RCC 7860 (cell line): ENCODE data around the gene VPS37B.
A peak's percentile ranks its signal among the peaks of the same experiment; 100 is the strongest.
"Not testable (repeated sequence)": the region's sequence is repeated elsewhere in the genome, so short reads cannot be mapped to it uniquely, and the experiment has no call there.

ENCODE experiments used
- DNase-seq: peaks from one replicate; pipeline ENCODE4 v3.0.0-alpha.2; 2015; ENCODE audit warnings: low spot score
- FAIRE-seq: peaks from 2 replicates; lab custom pipeline; 2012; peaks lifted over from hg19 to GRCh38; lab: Jason Lieb, UNC

The VPS37B gene

DNA sequence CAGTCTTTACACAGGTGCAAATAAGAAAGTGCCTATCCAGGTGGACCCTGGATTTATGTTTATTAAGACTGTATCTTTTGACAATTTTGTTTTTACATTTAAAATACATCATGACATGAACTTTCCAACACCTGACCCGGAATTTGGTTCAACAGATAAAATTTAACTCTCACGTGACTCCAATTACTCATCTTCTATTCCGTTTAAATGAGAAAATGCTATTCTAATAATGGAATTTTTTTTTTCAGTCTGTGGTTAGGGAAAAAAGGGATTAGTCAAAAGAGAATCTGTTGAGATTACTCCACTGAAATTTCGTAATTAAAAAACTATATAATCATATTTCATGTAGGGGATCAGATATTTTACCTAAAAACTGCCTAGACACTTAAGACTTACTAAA lies 11.1 kb downstream of the VPS37B start:
- FAIRE-seq (no peak), DNase-seq (no peak)

- DNase-seq = no peak
- FAIRE-seq = no peak
Observed at GRCh38 chr12:122884091-122884826, 11.7 kb downstream of the VPS37B start.

DNA sequence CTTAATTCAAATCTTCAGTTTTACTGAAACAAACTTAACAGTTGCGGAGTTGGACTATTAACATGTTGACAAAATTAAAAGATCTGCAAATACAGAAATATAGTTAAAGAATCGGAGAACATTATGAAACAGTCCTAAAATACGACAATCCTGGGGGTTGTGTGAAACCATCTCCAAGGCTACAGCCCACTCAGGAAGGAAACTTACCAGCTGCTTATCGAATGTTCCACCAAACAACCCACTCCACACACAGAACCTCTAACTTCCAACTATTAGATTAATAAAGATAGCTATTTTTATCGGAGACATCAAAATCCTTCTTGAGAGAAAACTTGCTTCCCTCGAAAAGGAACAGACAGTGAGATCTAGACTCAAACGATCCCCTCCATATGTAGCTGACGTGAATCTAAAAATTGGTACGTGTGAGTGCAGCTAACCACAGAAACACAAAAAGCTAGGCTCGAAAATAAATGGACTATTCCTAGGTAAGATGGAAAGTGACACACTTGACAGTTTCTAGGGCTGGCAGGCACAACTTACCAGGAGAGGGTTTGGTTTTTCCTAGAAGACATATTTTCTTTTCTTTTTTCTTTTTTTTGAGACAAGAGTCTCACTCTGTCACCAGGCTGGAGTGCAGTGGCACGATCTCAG lies 12.9 kb downstream of the VPS37B start:
- FAIRE-seq (no peak), DNase-seq (no peak)

DNA sequence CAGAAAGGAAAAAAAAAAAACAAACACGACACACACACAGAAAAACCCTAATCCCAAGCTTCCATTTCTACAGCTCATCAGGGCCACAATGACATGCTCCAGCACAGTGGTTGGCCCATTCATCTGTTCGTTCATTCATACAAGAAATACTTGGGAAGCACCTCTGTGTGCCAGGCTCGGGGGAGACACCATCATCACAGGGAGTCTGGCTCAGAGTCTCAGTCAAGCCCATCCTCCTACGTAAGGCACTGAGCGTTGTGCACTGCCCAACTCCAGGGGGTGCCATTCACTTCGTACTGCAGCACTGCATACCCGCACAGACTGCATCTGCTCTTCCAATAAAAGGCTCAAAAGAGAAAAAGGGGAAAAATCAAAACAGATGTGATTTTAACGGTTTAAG lies 15.3 kb downstream of the VPS37B start:
- peak; percentile 14 for DNase-seq
- no peak for FAIRE-seq

DNA sequence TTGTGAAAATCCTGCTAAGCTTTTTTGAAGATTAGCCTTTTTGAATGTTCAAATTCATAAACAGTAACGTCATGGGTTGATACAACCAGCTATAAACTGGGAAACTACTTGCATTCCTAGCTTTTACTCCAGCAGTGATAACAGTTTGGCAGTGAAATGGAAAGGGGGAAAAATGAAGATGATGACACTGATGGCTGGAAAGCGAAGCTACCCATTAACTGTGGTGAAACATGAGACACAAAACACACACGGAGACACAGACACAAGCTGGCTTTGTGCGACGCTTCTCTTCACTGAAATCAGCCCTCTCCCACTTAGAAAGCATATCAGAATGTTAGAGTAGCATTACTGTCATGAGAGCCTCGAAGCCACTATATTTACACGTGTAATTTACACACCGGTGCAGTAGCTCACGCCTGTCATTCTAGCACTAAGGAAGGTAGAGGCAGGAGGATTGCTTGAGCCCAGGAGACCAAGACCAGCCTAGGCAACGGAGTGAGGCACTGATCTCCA lies 15.7 kb downstream of the VPS37B start:
- DNase-seq (no peak), FAIRE-seq (no peak)

DNA sequence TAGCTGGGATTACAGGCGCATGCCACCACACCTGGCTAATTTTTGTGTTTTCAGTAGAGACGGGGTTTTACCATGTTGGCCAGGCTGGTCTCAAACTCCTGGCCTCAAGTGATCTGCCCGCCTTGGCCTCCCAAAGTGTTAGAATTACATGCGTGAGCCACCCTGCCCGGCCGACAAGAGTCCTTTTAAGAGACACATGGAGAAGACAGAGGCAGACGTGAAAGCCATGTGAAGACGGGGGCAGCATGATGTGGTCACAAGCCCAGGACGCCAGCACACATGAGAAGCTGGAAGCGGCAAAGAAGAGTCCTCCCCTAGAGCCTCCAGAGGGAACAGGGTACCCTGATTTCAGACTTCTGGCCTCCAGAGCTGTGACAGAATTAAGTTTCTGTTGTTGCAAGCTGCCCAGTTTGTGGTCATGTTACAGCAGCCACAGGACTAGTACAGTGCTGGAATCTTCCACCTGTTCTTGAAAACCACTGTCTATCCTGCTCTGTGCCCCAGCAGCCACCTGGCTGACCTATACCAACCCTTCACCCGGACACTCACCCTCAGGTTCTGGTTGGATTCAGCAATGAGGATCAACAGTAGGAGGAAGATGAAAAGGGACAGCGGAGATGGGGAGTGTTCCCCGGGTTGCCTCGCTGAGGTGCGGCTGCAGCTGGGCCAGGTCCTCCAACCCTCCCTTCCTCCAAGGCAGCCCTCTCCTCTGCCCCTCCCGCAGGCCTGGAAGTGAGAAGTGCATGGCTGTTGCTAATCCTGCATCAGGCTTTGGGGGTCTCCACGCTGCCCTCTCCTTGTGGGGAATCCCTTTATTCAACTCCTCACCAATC lies 16.9 kb downstream of the VPS37B start:
- FAIRE-seq (no peak), DNase-seq (no peak)

DNA sequence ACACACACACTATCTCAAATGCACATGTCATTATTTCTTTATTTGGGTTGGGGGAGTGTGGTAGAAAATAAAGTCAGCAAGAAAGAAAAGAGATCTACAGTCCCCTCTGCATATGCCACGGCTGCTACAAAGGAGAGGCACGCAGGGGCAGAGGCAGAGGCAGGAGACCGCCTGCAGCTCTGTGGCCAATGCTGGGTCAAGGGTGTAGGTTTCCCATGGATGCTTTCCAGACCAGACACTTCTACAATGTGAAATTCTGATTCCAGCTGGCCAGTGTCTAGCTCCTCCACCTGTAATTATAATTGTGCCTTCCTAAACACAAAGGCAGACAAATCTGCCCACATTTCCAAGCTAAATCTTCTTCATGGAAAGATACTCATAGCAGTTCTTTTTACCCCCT lies 19.2 kb downstream of the VPS37B start:
- DNase-seq (no peak), FAIRE-seq (no peak)

- not testable (repeated sequence) for FAIRE-seq, DNase-seq
Observed at GRCh38 chr12:122876281-122876680, 19.6 kb downstream of the VPS37B start.

GRCh38 chr12:122875590-122876220 lies 20.2 kb downstream of the VPS37B start:
- FAIRE-seq (no peak), DNase-seq (no peak)

DNA sequence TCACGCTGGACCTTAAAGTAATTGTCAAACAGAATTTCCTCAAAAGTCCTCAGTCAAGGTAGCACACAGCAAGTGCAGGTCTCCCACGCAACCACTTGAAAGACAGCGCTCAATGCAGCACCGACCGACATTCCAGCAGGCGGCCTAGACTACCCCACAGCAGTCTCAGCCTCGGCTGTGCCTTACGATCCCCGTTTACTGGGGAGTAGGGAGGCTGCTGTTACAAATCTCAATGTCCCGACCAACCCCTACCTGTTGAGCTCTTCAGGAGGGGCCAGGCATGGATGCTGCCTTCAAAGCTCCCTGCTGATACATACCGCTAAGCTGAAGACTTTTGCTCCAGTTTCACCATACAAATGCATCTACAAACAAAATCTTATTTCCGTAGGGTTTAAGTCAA lies 21.8 kb downstream of the VPS37B start:
- DNase-seq (no peak), FAIRE-seq (no peak)

DNA sequence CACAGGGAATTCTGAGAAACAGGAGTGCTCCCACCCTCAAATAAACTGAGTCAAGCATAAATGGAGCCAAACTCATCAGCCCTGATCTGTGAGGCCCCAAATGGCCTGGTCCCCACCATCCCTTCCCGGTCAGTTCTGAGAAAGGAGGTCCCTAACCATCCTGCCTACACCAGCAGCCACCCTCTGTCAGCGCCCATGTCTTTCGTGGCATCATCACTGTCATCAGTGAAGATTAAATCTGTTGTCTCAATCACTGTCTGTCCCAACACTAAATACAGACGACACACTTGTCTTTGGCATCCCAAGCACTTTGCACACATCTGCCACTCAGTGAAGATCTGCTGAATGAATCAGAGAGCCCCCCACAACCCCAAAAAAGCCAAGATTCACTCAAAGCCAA lies 22.4 kb downstream of the VPS37B start:
- no peak for DNase-seq
- no peak for FAIRE-seq

DNA sequence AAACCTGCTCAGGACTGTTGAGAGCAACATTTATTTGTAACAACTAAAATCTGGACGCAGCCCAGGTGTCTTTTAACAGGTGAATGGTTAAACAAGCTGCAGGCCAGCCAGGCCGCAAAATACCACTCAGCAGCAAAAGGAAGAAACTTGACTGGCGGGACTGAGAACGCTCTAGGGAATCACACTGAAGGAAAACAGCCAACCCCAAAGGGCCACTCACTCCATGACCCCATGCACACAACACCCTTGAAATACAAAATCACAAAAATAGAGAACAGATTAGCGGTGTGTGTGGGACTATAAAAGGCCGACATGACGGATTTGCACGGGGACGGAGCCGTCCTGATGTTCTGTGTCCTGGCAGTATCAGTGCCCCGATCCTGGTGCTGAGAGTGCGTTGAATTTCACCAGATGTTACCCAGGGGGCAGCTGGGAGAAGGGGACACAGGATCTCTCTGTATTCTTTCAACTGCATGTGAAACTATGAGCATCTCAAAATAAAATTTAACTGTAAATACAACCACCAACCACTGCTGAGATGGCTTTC lies 23.0 kb downstream of the VPS37B start:
- no peak for FAIRE-seq
- DNase-seq = no peak

- no peak for FAIRE-seq
- DNase-seq = no peak
Observed at GRCh38 chr12:122871851-122872780, 23.8 kb downstream of the VPS37B start.

DNA sequence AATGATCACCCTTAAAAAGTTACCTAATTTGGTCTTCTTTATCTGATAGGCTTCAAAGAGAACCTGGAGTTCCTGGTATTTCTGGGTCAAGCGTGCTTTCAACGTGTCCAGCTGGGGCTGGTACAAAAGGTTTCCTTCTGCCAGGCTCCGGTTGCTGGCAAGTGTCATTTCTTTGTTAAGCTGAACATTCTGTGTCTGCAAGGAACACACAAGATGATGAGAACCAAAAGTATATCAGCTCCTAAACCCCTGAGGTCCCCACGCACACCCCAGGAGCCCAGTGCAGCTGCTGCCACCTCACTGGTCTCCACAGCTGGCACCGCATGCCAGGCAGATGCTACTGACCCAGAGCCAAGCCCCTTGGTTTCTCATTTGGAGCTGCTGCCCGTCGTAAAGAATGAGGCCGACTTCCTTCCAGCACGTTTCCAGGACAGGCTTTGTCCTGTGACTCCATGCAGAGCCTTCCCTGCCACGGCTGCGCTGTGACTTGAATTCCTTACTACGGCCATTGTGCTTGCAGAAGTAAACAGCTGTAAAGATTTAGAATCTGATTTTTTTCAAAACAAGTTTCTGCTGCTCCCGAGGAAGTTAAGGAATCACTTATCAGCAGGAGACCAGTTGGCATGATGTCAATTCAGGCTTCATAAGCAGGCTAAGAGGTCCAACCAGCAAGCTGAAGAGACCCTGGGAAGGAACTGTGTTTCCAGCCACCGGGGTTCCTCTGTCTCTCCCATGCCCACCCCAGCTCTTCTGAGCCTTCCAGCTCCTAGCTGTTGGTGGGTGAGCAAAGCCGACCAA lies 24.9 kb downstream of the VPS37B start:
- no peak for FAIRE-seq

DNA sequence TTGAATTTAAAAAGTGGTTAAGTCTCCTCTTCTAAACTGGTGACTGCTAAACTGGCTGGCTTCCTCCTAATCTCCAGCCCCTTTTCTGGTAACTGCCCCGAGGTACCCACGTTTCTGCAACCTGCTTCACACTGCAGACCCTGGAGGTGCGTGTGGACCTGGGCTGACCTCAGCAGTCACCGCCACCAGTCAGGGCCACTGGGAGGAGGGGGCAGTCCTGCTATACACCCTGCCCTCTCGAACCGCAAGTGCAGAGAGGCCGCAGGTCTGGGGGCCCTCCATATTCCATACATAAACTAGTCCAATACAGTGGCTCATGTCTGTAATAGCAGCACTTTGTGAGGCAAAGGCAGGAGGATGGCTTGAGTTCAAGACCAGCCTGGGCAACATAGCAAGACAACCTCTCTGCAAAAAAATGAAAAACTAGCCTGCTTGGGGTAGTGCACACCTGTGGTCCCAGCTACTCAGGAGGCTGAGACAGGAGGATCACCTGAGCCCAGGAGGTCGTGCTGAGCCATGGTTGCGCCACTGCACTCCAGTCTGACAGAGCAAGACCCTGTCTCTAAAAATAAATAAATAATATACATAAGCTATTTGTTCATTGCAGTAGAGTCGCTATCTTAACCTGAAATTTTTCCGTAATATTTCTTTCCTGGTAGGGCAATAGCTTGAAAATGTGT lies 25.6 kb downstream of the VPS37B start:
- FAIRE-seq (no peak), DNase-seq (no peak)

More for the DNA sequence above, 24.9 kb downstream of the VPS37B start:
- no peak for DNase-seq

DNA sequence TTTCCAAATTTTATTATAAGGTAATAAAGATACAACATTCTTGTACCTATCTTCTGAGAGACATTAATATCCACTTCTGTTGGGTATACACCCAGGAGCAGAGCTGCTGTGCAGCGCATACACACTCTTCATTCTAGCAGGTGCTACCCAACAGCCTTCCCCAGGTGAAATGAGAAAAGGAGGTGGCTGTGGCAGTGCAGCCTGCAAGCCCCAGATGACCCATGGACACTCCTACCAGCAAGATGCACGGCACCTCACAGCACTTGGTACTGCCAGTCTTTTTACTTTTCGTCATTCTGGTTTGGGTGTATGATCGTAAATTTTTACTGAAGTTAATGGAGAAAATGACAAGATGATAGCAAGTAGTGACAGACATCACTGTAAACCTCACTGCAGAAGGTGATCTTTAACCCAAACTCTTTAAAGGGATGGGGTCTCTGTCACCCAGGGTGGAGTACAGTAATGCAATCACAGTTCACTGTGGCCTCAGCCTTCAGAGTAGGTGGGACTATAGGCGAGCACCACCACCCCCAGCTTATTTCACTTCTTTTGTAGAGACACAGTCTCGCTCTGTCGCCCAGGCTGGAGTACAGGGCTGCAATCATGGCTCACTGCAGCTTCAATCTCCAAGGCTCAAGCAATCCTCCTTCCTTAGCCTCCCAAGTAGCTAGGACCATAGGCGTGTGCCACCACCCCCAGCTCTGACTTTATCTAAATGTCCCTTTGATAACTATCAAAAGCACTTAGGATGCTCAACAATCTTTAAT lies 26.5 kb downstream of the VPS37B start:
- no peak for DNase-seq
- no peak for FAIRE-seq

DNA sequence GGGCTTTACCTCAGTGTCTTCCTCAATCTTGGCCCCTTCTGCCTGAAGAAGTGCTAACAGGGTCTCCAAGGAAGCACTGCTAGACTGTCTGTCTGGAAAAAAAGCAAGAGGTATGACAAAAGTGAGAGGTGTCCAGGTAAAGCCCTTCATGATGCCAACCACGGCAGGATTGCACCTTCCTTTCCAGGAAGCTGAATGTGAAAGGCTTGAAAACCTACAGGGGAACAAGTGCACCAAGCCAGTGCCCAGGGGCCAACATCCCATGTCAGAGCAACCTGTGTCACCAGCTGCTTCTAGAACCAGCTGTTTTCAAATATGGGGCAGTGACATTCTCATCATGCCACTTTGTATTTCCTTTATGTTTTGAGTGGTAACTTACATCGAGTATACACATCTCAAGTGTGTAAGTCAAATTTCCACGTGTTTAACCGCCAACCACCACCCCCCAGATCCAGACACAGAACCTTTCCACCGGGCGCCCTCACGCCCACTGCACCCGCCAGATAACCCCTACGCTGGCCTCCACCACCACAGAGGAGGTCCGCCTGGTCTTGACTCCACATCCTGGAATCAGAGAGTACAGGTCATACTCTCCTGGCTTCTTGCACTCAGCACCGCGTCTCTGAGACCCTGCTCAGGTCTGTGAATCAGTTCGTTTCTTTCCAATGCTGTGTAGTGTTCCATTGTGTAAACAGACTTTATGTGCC lies 27.3 kb downstream of the VPS37B start:
- FAIRE-seq = no peak
- no peak for DNase-seq
